ENCODE results near the gene SPAG16.

The SPAG16 gene

DNA sequence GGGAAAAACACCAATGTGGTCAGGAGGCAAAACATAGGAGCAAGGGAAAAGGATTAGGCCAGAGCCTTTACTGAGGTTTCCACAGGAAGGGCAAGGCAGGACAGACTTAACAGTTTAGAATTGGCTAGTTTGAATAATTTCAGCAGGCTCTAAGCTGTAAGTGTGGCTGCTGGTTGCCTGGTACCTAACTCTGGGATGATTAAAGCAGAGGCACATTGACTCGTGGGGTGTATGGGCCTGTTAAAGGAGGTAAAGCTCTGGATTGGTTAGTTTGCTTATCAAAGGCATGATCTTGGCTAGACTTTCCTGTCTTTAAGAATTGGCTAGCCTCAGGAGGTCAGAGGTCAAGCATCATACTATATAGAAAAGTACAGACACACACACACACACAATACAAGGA, 132.6 kb downstream of the SPAG16 start:
- POLR2A ChIA-PET: no interaction called here
- CTCF ChIA-PET: no interaction called here
- no peak overlapping the region for H3K4me3 ChIP-seq (ENCODE audit: low read depth, low read length)
- TF ChIP-seq ZNF596 (tag by site-specific recombination; IDR thresholded peaks at IDR 0.05) (no peak), ZNF544 (tag by site-specific recombination; IDR thresholded peaks at IDR 0.05) (no peak), PRDM6 (tag by site-specific recombination; IDR thresholded peaks at IDR 0.05) (no peak), GFI1B (tag by site-specific recombination; IDR thresholded peaks at IDR 0.05) (no peak), ZNF558 (tag by site-specific recombination; IDR thresholded peaks at IDR 0.05) (no peak), ZNF776 (tag by site-specific recombination; IDR thresholded peaks at IDR 0.05; ENCODE audit: borderline replicate concordance) (no peak), ZNF692 (tag by site-specific recombination; IDR thresholded peaks at IDR 0.05) (no peak), ZNF433 (tag by site-specific recombination; IDR thresholded peaks at IDR 0.05; ENCODE audit: low read depth) (no peak), ZNF10 (tag by site-specific recombination; IDR thresholded peaks at IDR 0.05) (no peak), ZNF138 (tag by site-specific recombination; IDR thresholded peaks at IDR 0.05; ENCODE audit: borderline replicate concordance) (no peak), ZNF530 (tag by site-specific recombination; IDR thresholded peaks at IDR 0.05; ENCODE audit: low read depth) (no peak), ZNF37A (tag by site-specific recombination; IDR thresholded peaks at IDR 0.05) (no peak), ZNF521 (tag by site-specific recombination; IDR thresholded peaks at IDR 0.05) (no peak), SALL2 (tag by site-specific recombination; IDR thresholded peaks at IDR 0.05; ENCODE audit: borderline replicate concordance) (no peak), ZNF707 (tag by site-specific recombination; IDR thresholded peaks at IDR 0.05) (no peak), ZNF626 (tag by site-specific recombination; IDR thresholded peaks at IDR 0.05) (no peak)
- TF ChIP-seq, protein P1, sequence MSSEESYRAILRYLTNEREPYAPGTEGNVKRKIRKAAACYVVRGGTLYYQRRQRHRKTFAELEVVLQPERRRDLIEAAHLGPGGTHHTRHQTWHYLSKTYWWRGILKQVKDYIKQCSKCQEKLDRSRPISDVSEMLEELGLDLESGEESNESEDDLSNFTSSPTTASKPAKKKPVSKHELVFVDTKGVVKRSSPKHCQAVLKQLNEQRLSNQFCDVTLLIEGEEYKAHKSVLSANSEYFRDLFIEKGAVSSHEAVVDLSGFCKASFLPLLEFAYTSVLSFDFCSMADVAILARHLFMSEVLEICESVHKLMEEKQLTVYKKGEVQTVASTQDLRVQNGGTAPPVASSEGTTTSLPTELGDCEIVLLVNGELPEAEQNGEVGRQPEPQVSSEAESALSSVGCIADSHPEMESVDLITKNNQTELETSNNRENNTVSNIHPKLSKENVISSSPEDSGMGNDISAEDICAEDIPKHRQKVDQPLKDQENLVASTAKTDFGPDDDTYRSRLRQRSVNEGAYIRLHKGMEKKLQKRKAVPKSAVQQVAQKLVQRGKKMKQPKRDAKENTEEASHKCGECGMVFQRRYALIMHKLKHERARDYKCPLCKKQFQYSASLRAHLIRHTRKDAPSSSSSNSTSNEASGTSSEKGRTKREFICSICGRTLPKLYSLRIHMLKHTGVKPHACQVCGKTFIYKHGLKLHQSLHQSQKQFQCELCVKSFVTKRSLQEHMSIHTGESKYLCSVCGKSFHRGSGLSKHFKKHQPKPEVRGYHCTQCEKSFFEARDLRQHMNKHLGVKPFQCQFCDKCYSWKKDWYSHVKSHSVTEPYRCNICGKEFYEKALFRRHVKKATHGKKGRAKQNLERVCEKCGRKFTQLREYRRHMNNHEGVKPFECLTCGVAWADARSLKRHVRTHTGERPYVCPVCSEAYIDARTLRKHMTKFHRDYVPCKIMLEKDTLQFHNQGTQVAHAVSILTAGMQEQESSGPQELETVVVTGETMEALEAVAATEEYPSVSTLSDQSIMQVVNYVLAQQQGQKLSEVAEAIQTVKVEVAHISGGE (tag by site-specific recombination; conservative IDR thresholded peaks at IDR 0.05; ENCODE audit: low read depth): no peak
- TF ChIP-seq, protein P2, sequence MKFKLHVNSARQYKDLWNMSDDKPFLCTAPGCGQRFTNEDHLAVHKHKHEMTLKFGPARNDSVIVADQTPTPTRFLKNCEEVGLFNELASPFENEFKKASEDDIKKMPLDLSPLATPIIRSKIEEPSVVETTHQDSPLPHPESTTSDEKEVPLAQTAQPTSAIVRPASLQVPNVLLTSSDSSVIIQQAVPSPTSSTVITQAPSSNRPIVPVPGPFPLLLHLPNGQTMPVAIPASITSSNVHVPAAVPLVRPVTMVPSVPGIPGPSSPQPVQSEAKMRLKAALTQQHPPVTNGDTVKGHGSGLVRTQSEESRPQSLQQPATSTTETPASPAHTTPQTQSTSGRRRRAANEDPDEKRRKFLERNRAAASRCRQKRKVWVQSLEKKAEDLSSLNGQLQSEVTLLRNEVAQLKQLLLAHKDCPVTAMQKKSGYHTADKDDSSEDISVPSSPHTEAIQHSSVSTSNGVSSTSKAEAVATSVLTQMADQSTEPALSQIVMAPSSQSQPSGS (tag by site-specific recombination; IDR thresholded peaks at IDR 0.05; ENCODE audit: low read depth): no peak
- no peaks in the 10 kb centered on the region for H3K9me3 ChIP-seq (ENCODE audit: control insufficient read depth, insufficient read depth, low read depth, low read length)
- H3K27ac ChIP-seq (ENCODE audit: extremely low read depth, low read depth, low read length): no peak overlapping the region
- no peaks in the 10 kb centered on the region for H3K36me3 ChIP-seq (ENCODE audit: control insufficient read depth in 2 of 2, insufficient read depth in 1 of 2, low read length in 2 of 2)
- no peaks in the 10 kb centered on the region for H3K4me1 ChIP-seq (ENCODE audit: control insufficient read depth, insufficient read depth, low read length)

GRCh38 chr2:213419980-213420379, 135.7 kb downstream of the SPAG16 start:
- Histone ChIP-seq H3K9me3 (ENCODE audit: control insufficient read depth, insufficient read depth, low read depth, low read length) (no peaks in the 10 kb centered on the region), H3K4me3 (ENCODE audit: low read depth, low read length) (no peak overlapping the region)
- TF ChIP-seq ZNF473 (tag by site-specific recombination; IDR thresholded peaks at IDR 0.05) (no peak), ZNF660 (tag by site-specific recombination; IDR thresholded peaks at IDR 0.05) (no peak), ZNF133 (tag by site-specific recombination; IDR thresholded peaks at IDR 0.05) (no peak), SALL2 (tag by site-specific recombination; IDR thresholded peaks at IDR 0.05; ENCODE audit: borderline replicate concordance) (no peak), SP7 (tag by site-specific recombination; IDR thresholded peaks at IDR 0.05) (no peak), HOXD13 (CRISPR knock-in tag; IDR thresholded peaks at IDR 0.05; ENCODE audit: borderline replicate concordance) (no peak), ZNF48 (tag by site-specific recombination; IDR thresholded peaks at IDR 0.05) (no peak), ZNF112 (tag by site-specific recombination; IDR thresholded peaks at IDR 0.05) (no peak), ZNF747 (tag by site-specific recombination; IDR thresholded peaks at IDR 0.05) (no peak)

More at GRCh38 chr2:213419980-213420379, 135.7 kb downstream of the SPAG16 start:
- Histone ChIP-seq H3K27ac (ENCODE audit: extremely low read depth, low read depth, low read length) (no peak overlapping the region), H3K36me3 (ENCODE audit: control insufficient read depth in 2 of 2, insufficient read depth in 1 of 2, low read length in 2 of 2) (no peaks in the 10 kb centered on the region), H3K4me1 (ENCODE audit: control insufficient read depth, insufficient read depth, low read length) (no peaks in the 10 kb centered on the region)
- ChIA-PET POLR2A (no interaction called here), CTCF (no interaction called here)
